Measurements from ENCODE around the gene C19orf53. TPM values are rescaled to one million over a fixed set of nuclear protein-coding genes. Genes with fewer than 3 reads are reported as not detected.

The C19orf53 gene
- total and polyA plus RNA-seq, 2 donors (not counting 3 experiments of a cell fraction or from before 2014, with no cell fraction given) = 113 to 239 TPM

- POLR2A ChIA-PET = no interaction called here
- Histone ChIP-seq H3K9me1 (replicated peaks; ENCODE audit: control insufficient read depth, extremely low read depth, insufficient read depth, low read length) (no peaks in the 10 kb centered on the region), H3K79me2 (ENCODE audit: control insufficient read depth, insufficient read depth, low read length) (no peaks in the 10 kb centered on the region), H2AFZ (ENCODE audit: low read depth, low read length) (no peak overlapping the region), H3K4me2 (ENCODE audit: insufficient read depth, low read length) (no peak overlapping the region), H3K9me3 (replicated peaks; ENCODE audit: control insufficient read depth, insufficient read depth, low read length) (no peaks in the 10 kb centered on the region), H3K9ac (replicated peaks; ENCODE audit: extremely low read depth, insufficient read depth, low read length) (no peak overlapping the region), H3K4me1 (ENCODE audit: control insufficient read depth, extremely low read depth, insufficient read depth, low read length) (no peaks in the 10 kb centered on the region), H3K4me3 (replicated peaks in 1 of 3; ENCODE audit: insufficient read depth in 1 of 3, low read depth in 1 of 3, low read length in 3 of 3) (no peak overlapping the region), H3K36me3 (ENCODE audit: control insufficient read depth in 2 of 2, extremely low read depth in 1 of 2, insufficient read depth in 2 of 2, low read length in 2 of 2) (peaks cover 4 to 37% of the 10 kb centered on the region in 2 experiments), H4K20me1 (replicated peaks; ENCODE audit: control insufficient read depth, extremely low read depth, insufficient read depth, low read length) (no peaks in the 10 kb centered on the region), H3K27me3 (ENCODE audit: control insufficient read depth in 2 of 2, insufficient read depth in 2 of 2, low read length in 2 of 2) (no peaks in the 10 kb centered on the region), H3K27ac (ENCODE audit: insufficient read depth, low read depth, low read length) (no peak overlapping the region)
- no peak for DNase-seq (ENCODE audit: low read depth, low spot score)
- BruUV-seq (replicated peaks) = no TSS peak
- TF ChIP-seq EZH2 (IDR thresholded peaks at IDR 0.05; ENCODE audit: borderline replicate concordance, low read depth, low read length, severe bottlenecking) = no peak
- TF ChIP-seq, protein P1, sequence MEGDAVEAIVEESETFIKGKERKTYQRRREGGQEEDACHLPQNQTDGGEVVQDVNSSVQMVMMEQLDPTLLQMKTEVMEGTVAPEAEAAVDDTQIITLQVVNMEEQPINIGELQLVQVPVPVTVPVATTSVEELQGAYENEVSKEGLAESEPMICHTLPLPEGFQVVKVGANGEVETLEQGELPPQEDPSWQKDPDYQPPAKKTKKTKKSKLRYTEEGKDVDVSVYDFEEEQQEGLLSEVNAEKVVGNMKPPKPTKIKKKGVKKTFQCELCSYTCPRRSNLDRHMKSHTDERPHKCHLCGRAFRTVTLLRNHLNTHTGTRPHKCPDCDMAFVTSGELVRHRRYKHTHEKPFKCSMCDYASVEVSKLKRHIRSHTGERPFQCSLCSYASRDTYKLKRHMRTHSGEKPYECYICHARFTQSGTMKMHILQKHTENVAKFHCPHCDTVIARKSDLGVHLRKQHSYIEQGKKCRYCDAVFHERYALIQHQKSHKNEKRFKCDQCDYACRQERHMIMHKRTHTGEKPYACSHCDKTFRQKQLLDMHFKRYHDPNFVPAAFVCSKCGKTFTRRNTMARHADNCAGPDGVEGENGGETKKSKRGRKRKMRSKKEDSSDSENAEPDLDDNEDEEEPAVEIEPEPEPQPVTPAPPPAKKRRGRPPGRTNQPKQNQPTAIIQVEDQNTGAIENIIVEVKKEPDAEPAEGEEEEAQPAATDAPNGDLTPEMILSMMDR (IDR thresholded peaks at IDR 0.05; ENCODE audit: extremely low read depth in 1 of 2, insufficient read depth in 1 of 2, low read depth in 1 of 2, low read length in 2 of 2) = no peak
- TF ChIP-seq JUN (IDR thresholded peaks at IDR 0.05; ENCODE audit: borderline replicate concordance, insufficient read depth, insufficient read length, low read depth) = no peak
- TF ChIP-seq MAX (IDR thresholded peaks at IDR 0.05; ENCODE audit: insufficient read depth, insufficient read length) = no peak
- no peak for TF ChIP-seq GATA2 (IDR thresholded peaks at IDR 0.05; ENCODE audit: insufficient read depth, insufficient read length, low read depth, low read length)
- TF ChIP-seq POLR2A (IDR thresholded peaks at IDR 0.05; ENCODE audit: low read depth, low read length) = no peak
- no peak for TF ChIP-seq MYC (IDR thresholded peaks at IDR 0.05; ENCODE audit: low read depth, low read length)
- no peak for TF ChIP-seq FOS (IDR thresholded peaks at IDR 0.05; ENCODE audit: borderline replicate concordance, insufficient read depth, low read length)
- TF ChIP-seq POLR2AphosphoS5 (IDR thresholded peaks at IDR 0.05; ENCODE audit: insufficient read depth, low read depth, low read length) = no peak
- intact Hi-C loops (cut with micrococcal nuclease) (no loop called here), dilution Hi-C loops (cut with MboI; ENCODE audit: extremely low pct_ligation_motif_present, low sequenced_read_pairs) (no loop called here)
- CTCF ChIA-PET = no interaction called here
- no peak for FAIRE-seq
Observed at GRCh38 chr19:13814550-13814949, 40.3 kb downstream of the C19orf53 start.
